SJCRH30 (cell line): Measurements from ENCODE around the gene GPHN. TPM values are rescaled to one million over a fixed set of nuclear protein-coding genes. Genes with fewer than 3 reads are reported as not detected.
"Not testable (repeated sequence)": the region's sequence is repeated elsewhere in the genome, so short reads cannot be mapped to it uniquely, and the experiment has no call there.

Experiments
- DNase-seq, 2 experiments: peaks; one replicate each; pipeline ENCODE4 v3.0.0-alpha.2; 2015 to 2020
- H3K27ac ChIP-seq: fragments of 250-450 bp; sonication (Bioruptor Pico); 2 replicates; pipeline ENCODE4 v1.5.1; 2020; ENCODE audit warnings: mild to moderate bottlenecking, moderate library complexity
- H3K27me3 ChIP-seq: fragments of 250-450 bp; sonication (Bioruptor Pico); 2 replicates; pipeline ENCODE4 v1.5.1; 2020; ENCODE audit warnings: mild to moderate bottlenecking, moderate library complexity
- H3K36me3 ChIP-seq: fragments of 250-450 bp; sonication (Bioruptor Pico); 2 replicates; pipeline ENCODE4 v1.5.1; 2020; ENCODE audit warnings: mild to moderate bottlenecking, moderate library complexity
- H3K4me1 ChIP-seq: fragments of 250-450 bp; sonication (Bioruptor Pico); 2 replicates; pipeline ENCODE4 v1.5.1; 2020; ENCODE audit warnings: mild to moderate bottlenecking, moderate library complexity
- H3K4me3 ChIP-seq: fragments of 250-450 bp; sonication (Bioruptor Pico); 2 replicates; pipeline ENCODE4 v1.5.1; 2020; ENCODE audit warnings: mild to moderate bottlenecking, moderate library complexity
- H3K9me3 ChIP-seq: fragments of 250-450 bp; sonication (Bioruptor Pico); replicated peaks from 2 replicates; pipeline ENCODE4 v1.5.1; 2020; ENCODE audit warnings: mild to moderate bottlenecking, moderate library complexity
- total RNA-seq: library from RNA; depleted of rRNA; stranded (reverse); fragments of >200 nt; shearing (Covaris generic); gene quantifications from 2 replicates; pipeline ENCODE4 v1.2.3, GENCODE V29; 2014

GPHN gene
- total RNA-seq, 1 experiment from 2014 or later = 29.6 TPM

DNA sequence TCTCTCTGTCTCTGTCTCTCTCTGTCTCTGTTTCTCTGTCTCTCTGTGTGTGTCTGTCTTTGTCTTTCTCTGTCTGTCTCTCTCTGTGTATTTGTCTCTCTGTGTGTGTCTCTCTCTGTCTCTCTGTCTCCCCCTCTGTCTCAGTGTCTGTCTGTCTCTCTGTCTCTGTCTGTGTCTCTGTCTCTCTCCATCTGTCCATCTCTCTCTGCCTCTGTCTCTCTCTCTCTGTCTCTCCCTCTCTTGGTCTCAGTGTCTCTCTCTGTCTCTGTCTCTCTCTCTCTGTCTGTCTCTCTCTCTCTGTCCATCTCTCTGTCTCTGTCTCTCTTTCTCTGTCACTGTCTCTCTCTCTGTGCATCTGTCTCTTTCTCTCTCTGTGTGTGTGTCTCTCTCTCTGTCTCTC is 537.5 kb downstream of the GPHN start:
- Histone ChIP-seq H3K4me3 (no peak overlapping the region), H3K9me3 (0 out of 2 replicates have a peak, but pooled peaks cover 4% of the 10 kb centered on the region), H3K27me3 (no peaks in the 10 kb centered on the region), H3K36me3 (no peaks in the 10 kb centered on the region), H3K4me1 (no peaks in the 10 kb centered on the region), H3K27ac (no peak overlapping the region)
- DNase-seq = no peak

GRCh38 chr14:67050896-67051295 is 542.9 kb downstream of the GPHN start:
- Histone ChIP-seq H3K27me3 (no peaks in the 10 kb centered on the region), H3K9me3 (0 out of 2 replicates have a peak, but pooled peaks cover 4% of the 10 kb centered on the region), H3K36me3 (peaks cover 4% of the 10 kb centered on the region), H3K27ac (no peak overlapping the region), H3K4me1 (no peaks in the 10 kb centered on the region), H3K4me3 (no peak overlapping the region)
- DNase-seq = no peak

DNA sequence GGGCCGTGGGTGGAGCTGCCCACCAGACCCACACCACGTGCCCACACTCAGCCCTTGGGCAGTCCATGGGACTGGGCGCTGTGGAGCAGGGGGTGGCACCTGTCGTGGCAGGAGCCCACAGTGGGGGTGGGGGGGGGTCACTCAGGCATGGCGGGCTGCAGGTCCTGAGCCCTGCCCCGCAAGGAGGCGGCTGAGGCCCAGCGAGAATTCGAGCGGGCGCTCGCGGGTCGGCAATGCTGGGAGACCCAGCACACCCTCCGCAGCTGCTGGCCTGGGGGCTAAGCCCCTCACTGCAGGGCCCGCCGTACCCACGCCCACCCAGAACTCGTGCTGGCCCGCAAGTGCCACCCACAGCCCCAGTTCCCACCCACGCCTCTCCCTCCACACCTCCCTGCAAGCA is 548.7 kb downstream of the GPHN start:
- Histone ChIP-seq H3K4me3 (no peak overlapping the region), H3K27ac (no peak overlapping the region), H3K4me1 (no peaks in the 10 kb centered on the region), H3K36me3 (peaks cover 2% of the 10 kb centered on the region), H3K9me3 (0 out of 2 replicates have a peak, but pooled peaks cover 4% of the 10 kb centered on the region), H3K27me3 (no peaks in the 10 kb centered on the region)
- DNase-seq = no peak

DNA sequence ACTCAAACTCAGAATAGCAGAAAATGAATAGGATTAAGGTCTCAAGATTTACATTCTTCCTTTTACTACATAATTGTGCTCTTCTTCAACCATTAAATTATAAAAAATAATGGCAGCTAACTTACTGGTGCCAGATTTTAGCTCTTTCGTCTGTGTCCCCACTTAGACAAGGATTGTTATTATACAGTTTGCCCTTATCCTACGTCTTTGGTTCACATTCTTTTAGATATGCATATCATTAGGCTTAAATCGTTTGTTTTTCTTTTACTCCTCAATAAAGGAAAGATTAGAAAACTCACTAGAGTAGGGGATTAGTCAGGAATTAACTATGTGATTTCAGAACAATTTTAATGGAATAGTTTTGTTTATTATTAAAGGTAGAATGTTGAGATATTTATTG is 551.6 kb downstream of the GPHN start:
- Histone ChIP-seq H3K27ac (no peak overlapping the region), H3K27me3 (no peaks in the 10 kb centered on the region), H3K36me3 (peaks cover 6% of the 10 kb centered on the region; the same call in 1 of the 2 replicates), H3K9me3 (no peaks in the 10 kb centered on the region), H3K4me1 (no peaks in the 10 kb centered on the region), H3K4me3 (no peak overlapping the region)
- peak in 1 of 2 experiments; percentile 1 for DNase-seq

- Histone ChIP-seq H3K36me3 (peaks cover 6% of the 10 kb centered on the region; the same call in 1 of the 2 replicates), H3K27me3 (no peaks in the 10 kb centered on the region), H3K4me3 (no peak overlapping the region), H3K4me1 (no peaks in the 10 kb centered on the region), H3K27ac (no peak overlapping the region), H3K9me3 (no peaks in the 10 kb centered on the region)
- no peak for DNase-seq
Measured at GRCh38 chr14:67060546-67060945, 552.6 kb downstream of the GPHN start.

DNA sequence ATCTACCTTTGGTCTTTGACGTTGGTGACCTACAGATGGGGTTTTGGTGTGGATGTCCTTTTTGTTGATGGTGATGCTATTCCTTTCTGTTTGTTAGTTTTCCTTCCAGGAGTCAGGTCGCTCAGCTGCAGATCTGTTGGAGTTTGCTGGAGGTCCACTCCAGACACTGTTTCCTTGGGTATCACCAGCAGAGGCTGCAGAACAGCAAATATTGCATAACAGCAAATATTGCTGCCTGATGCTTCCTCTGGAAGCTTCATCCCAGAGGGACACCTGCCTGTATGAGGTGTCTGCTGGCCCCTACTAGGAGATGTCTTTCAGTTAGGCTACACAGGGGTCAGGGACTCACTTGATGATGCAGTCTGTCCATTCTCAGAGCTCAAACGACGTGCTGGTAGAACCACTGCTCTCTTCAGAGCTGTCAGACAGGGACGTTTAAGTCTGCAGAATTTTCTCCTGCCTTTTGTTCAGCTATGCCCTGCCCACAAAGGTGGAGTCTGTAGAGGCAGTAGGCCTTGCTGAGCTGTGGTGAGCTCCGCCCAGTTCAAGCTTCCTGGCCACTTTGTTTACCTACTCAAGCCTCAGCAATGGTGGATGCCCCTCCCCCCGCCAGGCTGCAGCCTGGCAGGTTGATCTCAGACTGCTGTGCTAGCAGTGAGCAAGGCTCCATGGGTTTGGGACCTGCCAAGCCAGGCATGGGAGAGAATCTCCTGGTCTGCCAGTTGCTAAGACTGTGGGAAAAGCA is 559.3 kb downstream of the GPHN start:
- H3K4me3 ChIP-seq, H3K4me1 ChIP-seq, H3K27ac ChIP-seq, H3K27me3 ChIP-seq, H3K36me3 ChIP-seq, DNase-seq, H3K9me3 ChIP-seq: not testable (repeated sequence)

- Histone ChIP-seq H3K4me3 (no peak overlapping the region), H3K4me1 (no peaks in the 10 kb centered on the region), H3K36me3 (peaks cover 4% of the 10 kb centered on the region; the same call in 1 of the 2 replicates), H3K27ac (no peak overlapping the region), H3K27me3 (no peaks in the 10 kb centered on the region), H3K9me3 (no peaks in the 10 kb centered on the region)
- no peak for DNase-seq
Measured at GRCh38 chr14:67068251-67068650, 560.3 kb downstream of the GPHN start.

GRCh38 chr14:67071506-67071905 is 563.6 kb downstream of the GPHN start:
- no peaks in the 10 kb centered on the region for H3K27me3 ChIP-seq
- peaks cover 4% of the 10 kb centered on the region; the same call in 1 of the 2 replicates for H3K36me3 ChIP-seq
- H3K9me3 ChIP-seq = no peaks in the 10 kb centered on the region
- H3K4me1 ChIP-seq = no peaks in the 10 kb centered on the region
- DNase-seq = no peak
- H3K4me3 ChIP-seq = no peak overlapping the region
- H3K27ac ChIP-seq = no peak overlapping the region

GRCh38 chr14:67077921-67078320 is 570.0 kb downstream of the GPHN start:
- Histone ChIP-seq H3K36me3 (no peaks in the 10 kb centered on the region), H3K9me3 (no peaks in the 10 kb centered on the region), H3K27me3 (no peaks in the 10 kb centered on the region), H3K27ac (no peak overlapping the region), H3K4me1 (no peaks in the 10 kb centered on the region), H3K4me3 (no peak overlapping the region)
- no peak for DNase-seq

DNA sequence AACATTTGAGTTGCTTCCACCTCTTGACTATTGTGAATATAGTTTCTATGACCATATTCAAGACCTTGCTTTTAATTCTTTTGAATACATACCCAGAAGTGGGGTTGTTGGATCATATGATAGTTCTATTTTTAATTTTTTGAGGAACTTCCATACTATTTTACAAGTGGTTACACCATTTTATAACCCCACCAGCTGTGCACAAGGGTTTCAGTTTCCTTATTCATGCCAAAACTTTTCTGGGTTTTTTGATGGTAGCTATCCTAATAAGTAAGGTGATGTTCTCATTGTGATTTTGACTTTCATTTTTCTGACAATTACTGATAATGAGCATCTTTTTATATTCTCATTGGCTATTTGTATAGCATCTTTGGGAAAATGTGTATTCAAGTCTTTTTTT is 571.9 kb downstream of the GPHN start:
- Histone ChIP-seq H3K27me3 (no peaks in the 10 kb centered on the region), H3K4me1 (no peaks in the 10 kb centered on the region), H3K36me3 (no peaks in the 10 kb centered on the region; the same call in 1 of the 2 replicates), H3K4me3 (no peak overlapping the region), H3K27ac (no peak overlapping the region), H3K9me3 (0 out of 2 replicates have a peak, but pooled peaks cover 4% of the 10 kb centered on the region)
- no peak for DNase-seq

GRCh38 chr14:67108230-67108629 is 600.3 kb downstream of the GPHN start:
- Histone ChIP-seq H3K27me3 (no peaks in the 10 kb centered on the region), H3K9me3 (peaks cover 4% of the 10 kb centered on the region; the same call in 1 of the 2 replicates), H3K27ac (no peak overlapping the region), H3K4me1 (no peaks in the 10 kb centered on the region), H3K36me3 (no peaks in the 10 kb centered on the region; the same call in 1 of the 2 replicates), H3K4me3 (no peak overlapping the region)
- DNase-seq = no peak

GRCh38 chr14:67111022-67111421 is 603.1 kb downstream of the GPHN start:
- Histone ChIP-seq H3K27me3 (no peaks in the 10 kb centered on the region), H3K9me3 (peaks cover 4% of the 10 kb centered on the region; the same call in 1 of the 2 replicates), H3K36me3 (no peaks in the 10 kb centered on the region; the same call in 1 of the 2 replicates), H3K4me1 (no peaks in the 10 kb centered on the region), H3K4me3 (no peak overlapping the region), H3K27ac (no peak overlapping the region)
- DNase-seq = no peak

DNA sequence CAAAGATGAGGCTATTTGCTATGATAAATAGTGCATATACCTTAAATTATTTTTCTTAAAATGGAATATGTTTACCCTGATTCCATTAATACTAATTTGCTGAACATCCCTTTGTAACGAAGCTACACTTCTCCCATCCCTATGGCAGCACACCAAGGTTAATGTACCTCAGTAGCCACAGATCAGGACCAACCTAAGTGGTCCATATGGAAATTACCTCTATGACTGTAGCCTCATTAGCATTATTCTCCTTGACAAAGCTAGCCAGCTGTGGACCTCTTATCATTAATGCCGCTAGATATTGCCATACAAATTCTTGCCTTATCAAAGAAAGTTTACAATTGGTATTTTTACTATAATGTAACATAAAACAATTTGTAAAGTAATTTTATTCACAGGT is 604.4 kb downstream of the GPHN start:
- Histone ChIP-seq H3K4me1 (no peaks in the 10 kb centered on the region), H3K4me3 (no peak overlapping the region), H3K36me3 (no peaks in the 10 kb centered on the region; the same call in 1 of the 2 replicates), H3K9me3 (no peaks in the 10 kb centered on the region; the same call in 1 of the 2 replicates), H3K27me3 (no peaks in the 10 kb centered on the region), H3K27ac (no peak overlapping the region)
- DNase-seq = no peak

DNA sequence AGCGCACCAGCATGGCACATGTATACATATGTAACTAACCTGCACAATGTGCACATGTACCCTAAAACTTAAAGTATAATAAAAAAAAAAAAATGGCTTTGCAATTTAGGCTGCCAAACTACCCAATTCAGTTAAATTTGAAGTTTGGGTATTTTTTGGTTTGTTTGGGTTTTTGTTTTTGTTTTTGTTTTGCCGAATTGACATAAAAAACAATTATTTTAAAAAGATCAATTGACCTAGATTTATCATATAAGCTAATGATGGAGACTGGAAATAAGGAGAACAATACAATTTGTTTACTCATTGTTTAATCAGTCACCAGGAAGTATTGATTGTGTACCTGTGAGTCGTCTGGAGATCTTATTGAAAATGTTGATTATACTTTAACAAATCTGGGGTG is 619.2 kb downstream of the GPHN start:
- Histone ChIP-seq H3K9me3 (no peaks in the 10 kb centered on the region), H3K27ac (no peak overlapping the region), H3K4me3 (no peak overlapping the region), H3K27me3 (no peaks in the 10 kb centered on the region), H3K4me1 (no peaks in the 10 kb centered on the region), H3K36me3 (peaks cover 11% of the 10 kb centered on the region; the same call in 1 of the 2 replicates)
- DNase-seq = no peak

DNA sequence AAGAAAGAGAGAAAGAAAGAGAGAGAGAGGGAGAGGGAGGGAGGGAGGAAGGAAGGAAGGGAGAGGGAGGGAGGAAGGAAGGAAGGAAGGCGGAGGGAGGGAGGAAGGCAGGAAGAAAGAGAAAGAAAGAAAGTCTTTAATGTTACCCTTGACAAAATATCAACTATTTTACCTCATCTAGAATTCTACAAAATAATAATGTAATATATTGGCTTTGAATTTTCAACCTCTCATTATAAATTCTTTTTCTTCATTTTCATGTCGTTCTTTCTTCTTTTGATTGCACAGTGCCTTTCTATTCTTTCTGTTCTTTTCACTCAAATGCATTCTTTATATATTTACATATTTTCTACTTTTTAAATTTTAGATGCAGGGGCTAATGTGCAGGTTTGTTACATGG is 621.8 kb downstream of the GPHN start:
- Histone ChIP-seq H3K9me3 (no peaks in the 10 kb centered on the region), H3K36me3 (peaks cover 3% of the 10 kb centered on the region; the same call in 1 of the 2 replicates), H3K27ac (no peak overlapping the region), H3K27me3 (no peaks in the 10 kb centered on the region), H3K4me3 (no peak overlapping the region), H3K4me1 (0 out of 2 replicates have a peak, but pooled peaks cover 2% of the 10 kb centered on the region)
- no peak for DNase-seq
